HUDEP-2 (cell line): ENCODE measurements around the gene TLE4.

ENCODE experiments used
- DNase-seq, 76 experiments: peaks; one replicate each; lab custom pipeline; 2025; ENCODE audit not compliant: unreplicated experiment in 76 of 76; lab: John Stamatoyannopoulos, UW

TLE4 gene

GRCh38 chr9:79660615-79661014 lies 88.8 kb downstream of the TLE4 start:
- DNase-seq: no peak

DNA sequence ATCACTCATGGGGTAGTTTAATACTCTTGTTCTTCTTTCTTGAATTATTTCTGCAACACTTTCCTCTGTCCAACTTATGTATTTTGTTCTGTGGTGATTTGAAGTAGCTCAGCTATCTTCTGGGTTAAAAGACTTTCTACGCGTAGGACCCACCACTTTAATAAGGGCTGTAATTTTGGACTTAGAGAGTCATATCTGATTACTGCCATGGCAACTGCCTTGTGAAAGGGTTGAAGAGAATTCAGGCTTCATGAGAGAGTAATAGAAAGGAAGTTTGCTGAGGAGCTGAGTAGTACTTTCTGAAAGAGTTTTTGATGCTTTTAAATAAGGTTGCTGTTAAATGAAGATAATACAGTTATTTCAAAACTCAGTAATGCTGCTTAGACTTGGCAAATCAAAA lies 89.5 kb downstream of the TLE4 start:
- DNase-seq: no peak

DNA sequence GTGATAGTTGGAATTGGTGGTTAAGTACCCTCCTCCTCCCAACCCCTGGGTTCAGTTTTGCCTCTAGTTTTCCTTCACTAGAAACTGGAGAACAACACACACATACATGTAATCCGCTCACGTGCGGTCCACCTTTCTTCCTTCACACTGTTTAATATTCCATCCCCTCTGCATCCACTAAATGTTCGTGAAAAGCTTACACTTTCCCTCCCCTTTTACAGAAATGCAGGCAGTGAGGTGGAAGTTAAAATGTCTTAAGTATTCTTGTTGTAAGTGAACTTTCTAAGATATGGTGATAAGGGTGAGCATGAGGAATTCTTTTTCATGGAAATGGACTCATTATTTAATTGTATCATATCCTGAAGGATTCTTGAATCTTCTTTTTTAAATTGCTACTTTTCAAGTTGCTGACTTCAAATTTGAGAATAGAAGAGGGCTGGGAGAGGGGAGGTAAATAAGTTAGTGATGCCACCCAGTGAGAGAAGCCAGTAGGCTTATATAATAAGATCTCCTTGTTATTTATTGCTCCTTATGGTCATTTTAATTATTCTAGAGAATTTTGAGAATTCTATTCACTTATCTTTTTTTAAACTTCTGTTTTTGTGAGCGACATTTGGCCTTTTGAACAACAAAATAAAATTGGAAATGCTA lies 90.2 kb downstream of the TLE4 start:
- no peak for DNase-seq

GRCh38 chr9:79662537-79662956 lies 90.8 kb downstream of the TLE4 start:
- DNase-seq: no peak

DNA sequence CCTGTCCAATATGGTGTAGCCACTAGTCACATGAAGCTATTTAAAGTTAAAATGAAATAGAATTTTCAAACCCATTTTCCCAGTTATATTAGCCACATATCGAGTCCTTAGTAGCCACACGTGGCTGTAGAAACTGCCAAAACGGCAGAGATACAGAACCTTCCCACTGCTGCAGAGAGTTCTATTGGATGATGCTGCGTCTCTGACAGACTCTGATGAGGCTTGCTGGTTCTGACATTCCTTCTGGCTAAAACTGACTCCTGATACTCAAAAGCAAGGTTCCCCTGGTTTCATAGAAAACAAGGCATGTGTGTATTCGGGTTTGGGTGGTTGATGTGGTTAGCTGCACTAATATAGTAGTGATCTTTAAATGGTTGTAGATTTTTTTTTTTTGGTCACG lies 91.5 kb downstream of the TLE4 start:
- no peak for DNase-seq

DNA sequence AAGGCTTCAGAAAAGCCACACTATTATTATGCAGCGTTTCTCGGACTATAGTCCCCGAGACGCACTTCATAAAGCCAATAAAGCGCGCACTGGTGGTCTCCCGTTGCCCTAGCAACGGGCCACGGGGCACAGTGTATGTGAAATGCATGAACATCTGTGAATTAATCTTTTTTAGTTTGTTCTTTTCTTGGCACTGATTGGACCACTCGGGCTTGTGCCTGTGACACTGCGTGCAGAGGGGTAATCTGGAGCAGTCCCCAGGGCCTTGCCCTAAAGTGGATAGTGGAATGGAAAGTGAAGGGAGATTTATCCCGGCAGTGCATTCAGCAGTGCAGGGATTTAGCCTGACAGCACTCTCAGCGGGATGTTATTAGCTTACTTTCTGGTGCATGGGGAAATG lies 92.1 kb downstream of the TLE4 start:
- DNase-seq: no peak

DNA sequence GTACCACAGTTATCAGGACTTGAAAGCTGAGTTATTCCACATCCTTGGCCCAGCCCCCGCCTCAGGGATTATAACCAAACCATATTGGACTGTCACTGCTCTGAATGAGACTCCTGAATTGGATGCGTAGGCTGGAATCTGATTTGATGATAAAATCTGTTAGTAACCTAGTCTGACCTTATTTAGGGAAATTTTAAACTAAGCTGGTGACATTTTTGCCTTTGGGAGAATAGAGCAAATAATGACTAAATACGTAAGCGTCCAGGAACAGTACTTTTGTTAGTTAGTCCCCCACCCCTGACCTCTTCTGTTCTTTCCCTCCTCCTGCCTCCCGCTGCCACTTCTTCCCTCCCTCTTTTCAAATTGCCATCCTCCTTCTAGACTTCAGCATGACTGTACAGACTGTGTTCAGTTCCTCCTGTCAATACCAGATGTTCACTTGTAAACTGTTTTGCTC lies 92.6 kb downstream of the TLE4 start:
- no peak for DNase-seq

DNA sequence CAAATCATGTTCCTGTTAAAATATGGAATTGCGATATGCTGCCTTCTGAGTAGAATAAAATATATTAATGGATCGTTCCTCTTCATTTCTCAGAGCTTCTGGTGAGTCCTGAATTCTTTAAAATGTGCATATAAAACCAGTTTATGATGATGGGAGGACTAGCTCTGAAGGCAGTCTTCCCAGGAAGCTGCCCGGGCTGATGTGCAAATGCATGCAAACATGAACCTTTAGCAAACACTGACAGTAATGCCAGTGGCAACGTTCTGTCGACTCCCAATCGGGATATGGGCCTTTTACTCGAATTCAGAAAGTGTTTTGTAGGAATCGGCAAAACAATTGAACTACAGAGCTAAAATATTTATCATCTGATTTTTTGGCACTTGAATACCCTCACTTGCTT lies 93.6 kb downstream of the TLE4 start:
- no peak for DNase-seq

GRCh38 chr9:79665931-79666330 lies 94.2 kb downstream of the TLE4 start:
- no peak for DNase-seq

DNA sequence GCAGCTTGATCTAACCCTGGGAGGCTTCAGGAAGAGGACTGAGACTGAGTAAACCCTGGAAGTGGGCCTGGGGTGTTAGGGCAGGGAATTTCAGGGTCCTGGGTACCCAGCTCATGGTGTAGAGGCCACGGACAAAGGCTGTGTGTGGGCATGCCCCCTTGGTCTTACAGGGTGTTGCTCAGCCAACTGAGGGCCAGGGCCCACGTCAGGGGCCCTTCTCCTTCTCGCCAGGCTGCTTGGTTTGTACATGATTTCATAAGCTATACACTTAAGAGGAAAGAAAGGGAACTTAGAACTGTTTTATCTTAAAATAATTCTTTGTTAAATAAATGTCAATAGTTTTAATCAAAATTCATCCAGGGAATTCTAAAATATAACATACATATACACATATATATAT lies 95.4 kb downstream of the TLE4 start:
- no peak for DNase-seq

GRCh38 chr9:79667817-79668436 lies 96.2 kb downstream of the TLE4 start:
- DNase-seq: no peak

GRCh38 chr9:79668956-79669355 lies 97.2 kb downstream of the TLE4 start:
- DNase-seq: no peak

- no peak for DNase-seq
Observed at GRCh38 chr9:79670269-79670961, 98.7 kb downstream of the TLE4 start.

GRCh38 chr9:79671558-79671957 lies 99.8 kb downstream of the TLE4 start:
- DNase-seq: no peak

GRCh38 chr9:79672236-79672635 lies 100.5 kb downstream of the TLE4 start:
- DNase-seq: no peak

DNA sequence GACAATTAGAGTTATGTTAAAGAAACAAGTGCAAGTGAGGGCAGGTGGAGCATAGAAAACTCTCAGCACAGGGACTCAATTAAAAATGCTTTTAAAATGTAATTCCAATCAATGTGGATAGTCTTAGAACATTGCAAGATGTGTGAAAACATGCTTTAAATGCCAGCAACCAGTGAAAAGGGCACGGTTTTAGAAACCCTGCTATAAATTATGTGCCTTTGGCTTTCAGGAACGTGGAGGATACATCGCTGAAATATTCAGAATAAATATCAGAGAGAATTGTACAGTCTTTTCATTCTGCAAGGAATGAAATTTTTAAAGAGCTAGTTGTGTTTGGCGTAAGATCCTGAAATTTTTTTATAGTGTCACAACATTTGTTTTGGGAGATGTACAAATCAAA lies 101.1 kb downstream of the TLE4 start:
- no peak for DNase-seq

DNA sequence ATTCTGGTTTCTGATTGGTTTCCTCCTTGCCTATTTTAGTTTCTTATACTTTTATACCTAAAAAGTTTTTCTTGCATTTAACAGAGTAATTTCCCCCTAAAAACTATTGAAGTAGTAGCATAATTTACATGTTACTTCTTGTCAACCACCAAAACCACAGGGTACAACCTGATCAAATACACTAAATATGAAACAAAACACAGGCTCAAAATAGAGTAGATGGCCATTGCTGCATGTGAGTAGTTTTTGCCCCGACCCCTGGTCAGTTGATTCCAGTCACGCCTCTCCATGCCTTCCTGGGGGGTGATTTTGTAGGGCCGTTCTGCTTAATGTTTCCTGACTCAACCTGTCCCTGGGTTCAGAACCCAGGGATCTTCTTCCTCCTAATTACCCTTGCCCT lies 101.8 kb downstream of the TLE4 start:
- DNase-seq: no peak

DNA sequence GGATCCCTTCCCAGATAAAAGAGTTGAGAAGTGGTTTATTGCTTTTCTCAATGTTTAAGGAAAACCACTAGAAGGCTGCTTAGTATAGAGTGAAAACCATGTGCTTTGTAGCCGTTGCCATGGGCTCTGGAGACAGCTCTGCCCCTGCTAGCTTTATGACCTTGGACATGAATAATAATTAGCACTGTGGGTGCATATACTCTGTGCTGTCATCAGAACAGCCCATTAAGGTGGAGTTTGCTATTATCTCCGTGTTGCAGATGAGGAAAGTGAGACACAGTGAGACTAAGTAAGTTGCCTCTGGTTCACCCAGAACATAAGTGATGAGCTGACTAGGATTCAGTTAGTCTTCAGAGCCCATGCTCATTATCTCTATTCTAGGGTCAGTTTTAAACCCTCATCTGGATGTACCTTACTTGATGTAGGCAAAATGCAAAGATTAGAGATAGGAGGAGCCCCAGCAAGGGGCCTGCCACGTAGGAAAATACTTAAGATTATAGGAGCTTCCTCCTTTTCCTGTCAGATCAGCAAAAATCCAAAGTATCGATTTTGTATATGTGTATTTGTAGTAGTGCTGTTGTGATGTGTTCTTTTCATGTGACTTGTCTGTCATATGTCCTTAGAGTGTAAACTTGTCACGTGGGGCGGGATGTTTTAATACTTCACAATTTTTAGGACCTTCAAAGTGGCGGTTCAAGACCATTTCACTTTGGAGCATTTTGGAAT lies 102.5 kb downstream of the TLE4 start:
- DNase-seq: no peak

- DNase-seq: no peak
Observed at GRCh38 chr9:79681576-79681975, 109.8 kb downstream of the TLE4 start.

- no peak for DNase-seq
Observed at GRCh38 chr9:79682076-79682736, 110.4 kb downstream of the TLE4 start.

DNA sequence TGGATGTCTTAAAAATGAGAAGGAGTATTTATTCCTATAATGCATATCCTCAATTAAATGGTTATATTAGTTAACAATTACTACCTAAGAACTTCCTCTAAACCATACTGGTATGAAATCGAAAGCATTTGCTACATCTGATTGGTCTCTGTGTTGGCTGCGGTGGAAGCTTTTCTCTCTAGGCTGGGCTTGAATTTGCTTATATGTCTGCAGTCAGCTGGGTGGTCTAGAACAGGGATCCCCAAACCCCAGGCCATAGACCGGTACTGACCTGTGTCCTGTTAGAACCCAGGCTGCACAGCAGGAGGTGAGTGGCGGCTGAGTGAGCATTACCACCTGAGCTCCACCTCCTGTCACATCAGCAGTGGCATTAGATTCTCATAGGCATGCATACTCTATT lies 112.3 kb downstream of the TLE4 start:
- DNase-seq: no peak
